Muscle of arm (tissue), 12 donors: ENCODE results near the gene UTS2. TPM values are rescaled to one million over a fixed set of nuclear protein-coding genes. Genes with fewer than 3 reads are reported as not detected.

Experiments used
- DNase-seq: peaks from one replicate; pipeline ENCODE4 v3.0.0-alpha.2; 2013
- polyA plus RNA-seq, 12 donors: library from polyadenylated mRNA; unstranded; fragments of 120-200 nt; gene quantifications; one replicate each; pipeline ENCODE4 v1.2.1, GENCODE V29; 2013; ENCODE audit not compliant: insufficient read length in 12 of 12

UTS2 gene
- polyA plus RNA-seq, 12 donors = 0.13 to 0.17 TPM; not detected in 10

GRCh38 chr1:7863756-7864328, 11.0 kb upstream of the UTS2 start:
- DNase-seq = no peak

- DNase-seq = no peak
Observed at GRCh38 chr1:7862211-7863060, 9.6 kb upstream of the UTS2 start.

GRCh38 chr1:7861452-7861851, 8.6 kb upstream of the UTS2 start:
- DNase-seq = no peak

GRCh38 chr1:7860130-7860529, 7.3 kb upstream of the UTS2 start:
- DNase-seq = no peak

- no peak for DNase-seq
Observed at GRCh38 chr1:7859406-7859805, 6.5 kb upstream of the UTS2 start.

GRCh38 chr1:7857985-7858384, 5.1 kb upstream of the UTS2 start:
- DNase-seq = no peak

GRCh38 chr1:7857000-7857399, 4.1 kb upstream of the UTS2 start:
- DNase-seq = no peak

GRCh38 chr1:7856345-7856744, 3.5 kb upstream of the UTS2 start:
- no peak for DNase-seq

GRCh38 chr1:7853684-7854026, 790 bp upstream of the UTS2 start:
- no peak for DNase-seq

- DNase-seq = no peak
Observed at GRCh38 chr1:7850786-7851185, 2.1 kb downstream of the UTS2 start.

GRCh38 chr1:7847599-7847998, 5.3 kb downstream of the UTS2 start:
- DNase-seq = peak; percentile 13

GRCh38 chr1:7846656-7847055, 6.2 kb downstream of the UTS2 start:
- DNase-seq = no peak

GRCh38 chr1:7845761-7846160, 7.1 kb downstream of the UTS2 start:
- DNase-seq = no peak

GRCh38 chr1:7842517-7842916, 10.3 kb downstream of the UTS2 start:
- DNase-seq = no peak

- DNase-seq = no peak
Observed at GRCh38 chr1:7839526-7839925, 13.3 kb downstream of the UTS2 start.

- DNase-seq = no peak
Observed at GRCh38 chr1:7838714-7839113, 14.2 kb downstream of the UTS2 start.

GRCh38 chr1:7833035-7833434, 19.8 kb downstream of the UTS2 start:
- no peak for DNase-seq

GRCh38 chr1:7831458-7831857, 21.4 kb downstream of the UTS2 start:
- DNase-seq = no peak

GRCh38 chr1:7827126-7827955, 25.5 kb downstream of the UTS2 start:
- DNase-seq = no peak

GRCh38 chr1:7826363-7826762, 26.5 kb downstream of the UTS2 start:
- no peak for DNase-seq

- no peak for DNase-seq
Observed at GRCh38 chr1:7824701-7825100, 28.2 kb downstream of the UTS2 start.

- no peak for DNase-seq
Observed at GRCh38 chr1:7821282-7821681, 31.6 kb downstream of the UTS2 start.
